K562 (cell line): ENCODE measurements around the gene YIF1A. TPM values are rescaled to one million over a fixed set of nuclear protein-coding genes. Genes with fewer than 3 reads are reported as not detected.

Source experiments
- DPF2 ChIP-seq: fragments of 450-650 bp; IDR thresholded peaks from 2 replicates; pipeline ENCODE4 v1.6.1; 2016
- HDAC3 ChIP-seq: fragments of 450-650 bp; IDR thresholded peaks from 2 replicates; pipeline ENCODE4 v1.6.1; 2018; ENCODE audit warnings: borderline replicate concordance, mild to moderate bottlenecking, moderate library complexity; ENCODE audit not compliant: partially characterized antibody
- NFIX ChIP-seq: fragments of 250-450 bp; sonication (Bioruptor Pico); IDR thresholded peaks from 2 replicates; pipeline ENCODE4 v1.4.0; 2020; ENCODE audit warnings: low read depth, mild to moderate bottlenecking, moderate library complexity
- NRF1 ChIP-seq, 2 experiments: fragments of 450-650 bp; IDR thresholded peaks in 1 of 2; conservative IDR thresholded peaks in 1 of 2; 2 replicates each; pipeline ENCODE4 v1.6.1; 2014; ENCODE audit warnings: mild to moderate bottlenecking in 2 of 2
- POLR2G ChIP-seq: fragments of 200-400 bp; formaldehyde crosslinking; IDR thresholded peaks from 2 replicates; pipeline ENCODE4 v1.6.1; 2017; ENCODE audit warnings: low read depth, mild to moderate bottlenecking, antibody characterized with exemption, low read length, moderate library complexity
- RBFOX2 ChIP-seq: fragments of 200-400 bp; formaldehyde crosslinking; IDR thresholded peaks from 2 replicates; pipeline ENCODE4 v1.6.1; 2017; ENCODE audit warnings: low read depth, mild to moderate bottlenecking, low read length, moderate library complexity
- TEAD1 ChIP-seq, 2 experiments: fragments of 450-650 bp in 1 of 2; sonication (generic) in 1 of 2; formaldehyde crosslinking; IDR thresholded peaks; 2 replicates each; pipeline versions ENCODE4 v1.4.0 to v1.8.0; 2020 to 2022; ENCODE audit warnings: mild to moderate bottlenecking in 2 of 2, missing genetic modification reagents in 1 of 2
- ZFP36 ChIP-seq: fragments of 150-350 bp; IDR thresholded peaks from 2 replicates; pipeline ENCODE4 v1.6.1; 2018; ENCODE audit warnings: low read length, low read depth; ENCODE audit not compliant: partially characterized antibody
- polyA plus RNA-seq, 8 experiments: library from polyadenylated mRNA; depleted of rRNA in 4 of 8; stranded (reverse) in 5 of 8; unstranded in 3 of 8; fragments of >200 nt; fragmentation: Nextera tagmentation in 2 of 8; fragmentation: Illumina TruSeq in 1 of 8; extraction: Ambion mirVana in 2 of 8; extraction: Trizol in 1 of 8; gene quantifications; 2 replicates each; pipeline versions ENCODE4 v1.2.1 to v1.2.3, GENCODE V29; 2011 to 2014; ENCODE audit warnings: inconsistent platforms in 1 of 8, missing spikeins in 1 of 8
- total RNA-seq, 7 experiments: library from RNA; depleted of rRNA in 6 of 7; stranded (reverse); fragments of >200 nt in 6 of 7; fragmentation: Illumina TruSeq in 2 of 7; extraction: Trizol in 2 of 7; gene quantifications; 2 replicates each; pipeline versions ENCODE4 v1.2.1 to v1.2.3, GENCODE V29; 2011 to 2021; ENCODE audit warnings: low replicate concordance in 1 of 7
- TF ChIP-seq, protein P1 (sequence below): fragments of 250-450 bp; sonication (Bioruptor Pico); IDR thresholded peaks from 2 replicates; pipeline ENCODE4 v1.5.0; 2021; ENCODE audit warnings: mild to moderate bottlenecking, moderate library complexity
- TF ChIP-seq, protein P2 (sequence below): fragments of 200-800 bp; sonication (Bioruptor generic); IDR thresholded peaks from 2 replicates; pipeline ENCODE4 v1.6.1; 2016; ENCODE audit warnings: missing genetic modification characterization, missing compliant biosample characterization
- TF ChIP-seq, protein P3 (sequence below): fragments of 450-650 bp; conservative IDR thresholded peaks from 2 replicates; pipeline ENCODE4 v1.6.1; 2016; ENCODE audit warnings: missing genetic modification characterization, low read depth, mild to moderate bottlenecking, control low read depth, missing compliant biosample characterization
- TF ChIP-seq, protein P4 (sequence below): sonication (generic); formaldehyde crosslinking; IDR thresholded peaks from 2 replicates; pipeline ENCODE4 v1.8.0; 2022; ENCODE audit warnings: mild to moderate bottlenecking, missing genetic modification reagents
- TF ChIP-seq, protein P5 (sequence below): fragments of 250-450 bp; sonication (Bioruptor Pico); IDR thresholded peaks from 2 replicates; pipeline ENCODE4 v1.8.0; 2022; ENCODE audit warnings: inconsistent platforms, mild to moderate bottlenecking, moderate library complexity, borderline replicate concordance

The YIF1A gene
- total and polyA plus RNA-seq, 9 of the 15 experiments (the other 6 are each of a cell fraction or from before 2014, with no cell fraction given) = 8.6 to 121 (median 77.2) TPM

DNA sequence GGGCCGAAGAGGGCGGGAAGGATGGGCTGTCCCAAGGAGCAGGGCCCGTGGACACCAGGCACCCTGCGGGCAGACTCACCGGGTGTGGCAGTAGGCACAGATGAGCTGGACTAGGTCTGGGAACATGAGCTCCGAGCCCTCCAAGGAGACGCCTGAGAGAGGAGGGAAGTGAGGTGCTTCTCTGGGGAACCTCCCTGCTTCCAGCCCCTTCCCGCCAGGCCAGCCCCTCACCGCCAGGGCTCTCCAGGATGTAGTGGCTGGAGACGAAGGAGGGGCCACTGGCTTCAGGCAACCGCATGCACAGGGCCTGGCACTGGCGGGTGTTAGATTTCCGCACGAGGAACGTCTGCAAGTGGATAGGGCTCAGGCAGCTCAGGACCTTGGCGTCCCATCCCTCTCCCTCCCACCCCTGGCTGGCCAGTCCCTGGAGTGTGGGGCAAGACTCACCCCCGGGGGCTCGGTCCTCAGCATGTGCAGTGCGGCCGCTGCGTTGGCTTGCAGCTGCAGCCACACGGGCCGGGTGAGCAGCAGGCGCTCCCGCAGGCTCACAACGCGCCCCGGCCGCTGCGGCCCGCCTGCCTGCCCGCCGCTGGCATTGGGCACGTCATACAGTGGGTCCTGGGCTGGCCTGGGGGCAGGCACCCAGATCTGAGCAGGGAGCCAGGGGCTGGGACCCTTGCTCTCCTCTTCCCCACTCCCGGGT lies 46.7 kb upstream of the YIF1A start (continued):
- TF ChIP-seq POLR2G (peak; percentile 57), NFIX (CRISPR knock-in tag) (no peak), HDAC3 (no peak), DPF2 (no peak), TEAD1 (CRISPR knock-in tag; IDR thresholded peaks at IDR 0.05) (no peak), ZFP36 (no peak), RBFOX2 (0 out of 2 replicates have a peak, but pooled peaks have one; percentile 5), NRF1 (conservative IDR thresholded peaks at IDR 0.05 in 1 of 2, IDR thresholded peaks at IDR 0.05 in 1 of 2) (no peak)
- TF ChIP-seq, protein P1, sequence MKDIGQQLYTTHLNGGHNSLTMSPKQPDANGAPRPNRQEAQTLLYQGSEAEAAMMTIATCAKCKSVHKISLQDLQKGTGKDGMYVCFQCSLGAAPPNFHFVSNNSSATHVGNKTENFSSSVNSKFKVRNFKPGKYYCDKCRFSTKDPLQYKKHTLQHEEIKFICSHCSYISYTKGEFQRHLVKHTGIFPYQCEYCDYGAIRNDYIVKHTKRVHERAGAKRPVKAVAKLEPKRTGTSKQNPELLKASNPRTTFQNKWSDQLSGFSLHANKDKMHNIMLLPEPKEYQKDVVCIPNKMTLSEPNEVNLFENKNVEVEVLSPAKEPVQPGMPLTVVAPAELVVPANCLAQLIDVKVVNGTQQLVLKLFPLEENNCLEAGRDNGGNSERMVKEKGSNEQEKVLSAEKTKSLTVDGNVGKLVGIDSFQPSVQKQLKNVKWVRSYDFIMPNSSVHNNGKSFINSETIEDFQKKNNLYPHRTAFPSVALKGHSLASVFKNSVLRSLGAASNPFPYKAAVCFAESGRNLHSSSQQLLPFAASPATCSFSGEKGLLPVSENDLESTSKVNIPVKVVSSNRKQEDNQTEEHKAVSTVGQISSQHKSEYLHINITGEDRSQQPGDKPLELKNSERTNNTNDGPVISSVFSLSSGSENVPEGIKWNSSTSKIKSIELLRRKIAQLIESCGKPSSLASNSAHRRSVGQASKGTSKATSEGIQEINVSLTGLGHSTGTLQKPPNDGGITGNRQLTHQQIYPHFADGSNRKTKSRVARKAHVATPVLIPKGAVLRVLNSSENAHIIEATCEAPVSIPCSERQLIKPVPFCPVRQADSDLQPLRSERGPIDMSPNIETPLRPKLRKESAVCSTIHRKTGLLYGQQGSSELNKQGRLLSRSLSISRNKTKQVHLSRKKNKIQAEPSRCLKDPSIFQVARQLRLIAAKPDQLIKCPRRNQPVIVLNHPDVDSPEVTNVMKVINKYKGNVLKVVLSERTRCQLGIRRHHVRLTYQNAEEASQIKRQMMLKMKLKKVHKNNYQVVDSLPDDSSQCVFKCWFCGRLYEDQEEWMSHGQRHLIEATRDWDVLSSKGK (CRISPR knock-in tag) = no peak
- TF ChIP-seq, protein P2, sequence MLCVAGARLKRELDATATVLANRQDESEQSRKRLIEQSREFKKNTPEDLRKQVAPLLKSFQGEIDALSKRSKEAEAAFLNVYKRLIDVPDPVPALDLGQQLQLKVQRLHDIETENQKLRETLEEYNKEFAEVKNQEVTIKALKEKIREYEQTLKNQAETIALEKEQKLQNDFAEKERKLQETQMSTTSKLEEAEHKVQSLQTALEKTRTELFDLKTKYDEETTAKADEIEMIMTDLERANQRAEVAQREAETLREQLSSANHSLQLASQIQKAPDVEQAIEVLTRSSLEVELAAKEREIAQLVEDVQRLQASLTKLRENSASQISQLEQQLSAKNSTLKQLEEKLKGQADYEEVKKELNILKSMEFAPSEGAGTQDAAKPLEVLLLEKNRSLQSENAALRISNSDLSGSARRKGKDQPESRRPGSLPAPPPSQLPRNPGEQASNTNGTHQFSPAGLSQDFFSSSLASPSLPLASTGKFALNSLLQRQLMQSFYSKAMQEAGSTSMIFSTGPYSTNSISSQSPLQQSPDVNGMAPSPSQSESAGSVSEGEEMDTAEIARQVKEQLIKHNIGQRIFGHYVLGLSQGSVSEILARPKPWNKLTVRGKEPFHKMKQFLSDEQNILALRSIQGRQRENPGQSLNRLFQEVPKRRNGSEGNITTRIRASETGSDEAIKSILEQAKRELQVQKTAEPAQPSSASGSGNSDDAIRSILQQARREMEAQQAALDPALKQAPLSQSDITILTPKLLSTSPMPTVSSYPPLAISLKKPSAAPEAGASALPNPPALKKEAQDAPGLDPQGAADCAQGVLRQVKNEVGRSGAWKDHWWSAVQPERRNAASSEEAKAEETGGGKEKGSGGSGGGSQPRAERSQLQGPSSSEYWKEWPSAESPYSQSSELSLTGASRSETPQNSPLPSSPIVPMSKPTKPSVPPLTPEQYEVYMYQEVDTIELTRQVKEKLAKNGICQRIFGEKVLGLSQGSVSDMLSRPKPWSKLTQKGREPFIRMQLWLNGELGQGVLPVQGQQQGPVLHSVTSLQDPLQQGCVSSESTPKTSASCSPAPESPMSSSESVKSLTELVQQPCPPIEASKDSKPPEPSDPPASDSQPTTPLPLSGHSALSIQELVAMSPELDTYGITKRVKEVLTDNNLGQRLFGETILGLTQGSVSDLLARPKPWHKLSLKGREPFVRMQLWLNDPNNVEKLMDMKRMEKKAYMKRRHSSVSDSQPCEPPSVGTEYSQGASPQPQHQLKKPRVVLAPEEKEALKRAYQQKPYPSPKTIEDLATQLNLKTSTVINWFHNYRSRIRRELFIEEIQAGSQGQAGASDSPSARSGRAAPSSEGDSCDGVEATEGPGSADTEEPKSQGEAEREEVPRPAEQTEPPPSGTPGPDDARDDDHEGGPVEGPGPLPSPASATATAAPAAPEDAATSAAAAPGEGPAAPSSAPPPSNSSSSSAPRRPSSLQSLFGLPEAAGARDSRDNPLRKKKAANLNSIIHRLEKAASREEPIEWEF = no peak
- TF ChIP-seq, protein P3, sequence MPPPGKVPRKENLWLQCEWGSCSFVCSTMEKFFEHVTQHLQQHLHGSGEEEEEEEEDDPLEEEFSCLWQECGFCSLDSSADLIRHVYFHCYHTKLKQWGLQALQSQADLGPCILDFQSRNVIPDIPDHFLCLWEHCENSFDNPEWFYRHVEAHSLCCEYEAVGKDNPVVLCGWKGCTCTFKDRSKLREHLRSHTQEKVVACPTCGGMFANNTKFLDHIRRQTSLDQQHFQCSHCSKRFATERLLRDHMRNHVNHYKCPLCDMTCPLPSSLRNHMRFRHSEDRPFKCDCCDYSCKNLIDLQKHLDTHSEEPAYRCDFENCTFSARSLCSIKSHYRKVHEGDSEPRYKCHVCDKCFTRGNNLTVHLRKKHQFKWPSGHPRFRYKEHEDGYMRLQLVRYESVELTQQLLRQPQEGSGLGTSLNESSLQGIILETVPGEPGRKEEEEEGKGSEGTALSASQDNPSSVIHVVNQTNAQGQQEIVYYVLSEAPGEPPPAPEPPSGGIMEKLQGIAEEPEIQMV = no peak
- TF ChIP-seq, protein P4, sequence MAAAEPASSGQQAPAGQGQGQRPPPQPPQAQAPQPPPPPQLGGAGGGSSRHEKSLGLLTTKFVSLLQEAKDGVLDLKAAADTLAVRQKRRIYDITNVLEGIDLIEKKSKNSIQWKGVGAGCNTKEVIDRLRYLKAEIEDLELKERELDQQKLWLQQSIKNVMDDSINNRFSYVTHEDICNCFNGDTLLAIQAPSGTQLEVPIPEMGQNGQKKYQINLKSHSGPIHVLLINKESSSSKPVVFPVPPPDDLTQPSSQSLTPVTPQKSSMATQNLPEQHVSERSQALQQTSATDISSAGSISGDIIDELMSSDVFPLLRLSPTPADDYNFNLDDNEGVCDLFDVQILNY (CRISPR knock-in tag) = no peak
- TF ChIP-seq, protein P5, sequence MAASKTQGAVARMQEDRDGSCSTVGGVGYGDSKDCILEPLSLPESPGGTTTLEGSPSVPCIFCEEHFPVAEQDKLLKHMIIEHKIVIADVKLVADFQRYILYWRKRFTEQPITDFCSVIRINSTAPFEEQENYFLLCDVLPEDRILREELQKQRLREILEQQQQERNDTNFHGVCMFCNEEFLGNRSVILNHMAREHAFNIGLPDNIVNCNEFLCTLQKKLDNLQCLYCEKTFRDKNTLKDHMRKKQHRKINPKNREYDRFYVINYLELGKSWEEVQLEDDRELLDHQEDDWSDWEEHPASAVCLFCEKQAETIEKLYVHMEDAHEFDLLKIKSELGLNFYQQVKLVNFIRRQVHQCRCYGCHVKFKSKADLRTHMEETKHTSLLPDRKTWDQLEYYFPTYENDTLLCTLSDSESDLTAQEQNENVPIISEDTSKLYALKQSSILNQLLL = no peak
